H9 (cell line): ENCODE results near the gene FBXL7. TPM values are rescaled to one million over a fixed set of nuclear protein-coding genes. Genes with fewer than 3 reads are reported as not detected.

Source experiments
- DNase-seq: peaks from one replicate; pipeline ENCODE4 v3.0.0-alpha.2; 2017
- H2AFZ ChIP-seq: one replicate; pipeline ENCODE4 v1.6.1; 2013; ENCODE audit warnings: mild to moderate bottlenecking, low read length, control low read depth, moderate library complexity
- H2AK5ac ChIP-seq: 2 replicates; pipeline ENCODE4 v1.6.1; 2013; ENCODE audit warnings: low read length, control low read depth, mixed read lengths; ENCODE audit not compliant: insufficient read length
- H2BK120ac ChIP-seq: one replicate; pipeline ENCODE4 v1.6.1; 2013; ENCODE audit warnings: low read depth, mild to moderate bottlenecking, low read length, control low read depth, inconsistent platforms; ENCODE audit not compliant: poor library complexity, severe bottlenecking
- H2BK12ac ChIP-seq: 2 replicates; pipeline ENCODE4 v1.6.1; 2013; ENCODE audit warnings: low read length, control low read depth, mixed read lengths, low read depth; ENCODE audit not compliant: insufficient read length
- H2BK15ac ChIP-seq: 2 replicates; pipeline ENCODE4 v1.6.1; 2013; ENCODE audit warnings: low read depth, low read length, control low read depth
- H2BK20ac ChIP-seq: one replicate; pipeline ENCODE4 v1.6.1; 2013; ENCODE audit warnings: low read depth, mild to moderate bottlenecking, low read length, control low read depth, inconsistent platforms; ENCODE audit not compliant: poor library complexity, severe bottlenecking
- H2BK5ac ChIP-seq: 2 replicates; pipeline ENCODE4 v1.6.1; 2013; ENCODE audit warnings: low read length, control low read depth, mixed read lengths; ENCODE audit not compliant: insufficient read length
- H3K14ac ChIP-seq: 2 replicates; pipeline ENCODE4 v1.6.1; 2013; ENCODE audit warnings: low read length, control low read depth; ENCODE audit not compliant: insufficient read depth
- H3K18ac ChIP-seq: 2 replicates; pipeline ENCODE4 v1.6.1; 2013; ENCODE audit warnings: low read depth, mild to moderate bottlenecking, mixed read lengths, low read length, control low read depth; ENCODE audit not compliant: insufficient read length
- H3K23ac ChIP-seq: 2 replicates; pipeline ENCODE4 v1.6.1; 2013; ENCODE audit warnings: low read length, control low read depth, mixed read lengths, low read depth; ENCODE audit not compliant: insufficient read length
- H3K23me2 ChIP-seq: 2 replicates; pipeline ENCODE4 v1.6.1; 2013; ENCODE audit warnings: low read depth, mild to moderate bottlenecking, mixed read lengths, low read length, control low read depth; ENCODE audit not compliant: insufficient read length, poor library complexity, severe bottlenecking
- H3K27ac ChIP-seq: 2 replicates; pipeline ENCODE4 v1.5.1; 2013; ENCODE audit warnings: low read length, control low read depth, mixed read lengths, low read depth; ENCODE audit not compliant: insufficient read length
- H3K27me3 ChIP-seq: 2 replicates; pipeline ENCODE4 v1.6.1; 2013; ENCODE audit warnings: low read length, control low read depth, inconsistent platforms; ENCODE audit not compliant: insufficient read depth
- H3K4ac ChIP-seq: 2 replicates; pipeline ENCODE4 v1.6.1; 2013; ENCODE audit warnings: low read depth, mild to moderate bottlenecking, control low read depth, inconsistent platforms, low read length, moderate library complexity
- H3K4me1 ChIP-seq: 2 replicates; pipeline ENCODE4 v1.6.1; 2013; ENCODE audit warnings: low read length, control low read depth, inconsistent platforms; ENCODE audit not compliant: insufficient read depth
- H3K4me2 ChIP-seq: 2 replicates; pipeline ENCODE4 v1.6.1; 2013; ENCODE audit warnings: low read length, control low read depth, mixed read lengths; ENCODE audit not compliant: insufficient read length, insufficient read depth
- H3K56ac ChIP-seq: 2 replicates; pipeline ENCODE4 v1.6.1; 2013; ENCODE audit warnings: low read depth, mild to moderate bottlenecking, mixed read lengths, low read length, control low read depth; ENCODE audit not compliant: insufficient read length
- H3K79me1 ChIP-seq: 2 replicates; pipeline ENCODE4 v1.6.1; 2013; ENCODE audit warnings: low read depth, mild to moderate bottlenecking, moderate library complexity, low read length, control low read depth, inconsistent platforms; ENCODE audit not compliant: insufficient read depth, poor library complexity, severe bottlenecking
- H3K79me2 ChIP-seq: 2 replicates; pipeline ENCODE4 v1.6.1; 2013; ENCODE audit warnings: low read length, control low read depth, inconsistent platforms; ENCODE audit not compliant: insufficient read depth
- H3K9ac ChIP-seq: 2 replicates; pipeline ENCODE4 v1.6.1; 2013; ENCODE audit warnings: low read length, control low read depth, mixed read lengths; ENCODE audit not compliant: insufficient read length; ENCODE audit errors: extremely low read depth
- H3K9me3 ChIP-seq: one replicate; pipeline ENCODE4 v1.6.1; 2013; ENCODE audit warnings: low read depth, low read length, inconsistent platforms; ENCODE audit not compliant: control insufficient read depth
- H3T11ph ChIP-seq: one replicate; pipeline ENCODE4 v1.6.1; 2013; ENCODE audit warnings: mild to moderate bottlenecking, low read length, control low read depth, inconsistent platforms
- H4K20me1 ChIP-seq: one replicate; pipeline ENCODE4 v1.6.1; 2013; ENCODE audit not compliant: control insufficient read depth, insufficient read length, insufficient read depth
- H4K5ac ChIP-seq: 2 replicates; pipeline ENCODE4 v1.6.1; 2013; ENCODE audit warnings: low read depth, mild to moderate bottlenecking, mixed read lengths, low read length, control low read depth; ENCODE audit not compliant: insufficient read length
- H4K8ac ChIP-seq: replicated peaks from 2 replicates; pipeline ENCODE4 v1.6.1; 2013; ENCODE audit warnings: low read length, control low read depth, mixed read lengths, low read depth; ENCODE audit not compliant: insufficient read length
- H4K91ac ChIP-seq: 2 replicates; pipeline ENCODE4 v1.6.1; 2013; ENCODE audit warnings: low read depth, mild to moderate bottlenecking, moderate library complexity, mixed read lengths, low read length, control low read depth; ENCODE audit not compliant: insufficient read length
- H3K27ac Mint-ChIP-seq, 3 experiments: 2 replicates in 2 of 3; 3 replicates in 1 of 3; pipeline ENCODE4 v1.8.0; 2020 to 2021; ENCODE audit warnings: mixed read lengths in 3 of 3, mild to moderate bottlenecking in 1 of 3, moderate library complexity in 1 of 3
- H3K27me3 Mint-ChIP-seq: 2 replicates; pipeline ENCODE4 v1.8.0; 2021; ENCODE audit warnings: low read depth, mild to moderate bottlenecking, moderate library complexity, mixed read lengths
- H3K36me3 Mint-ChIP-seq, 3 experiments: 2 replicates in 2 of 3; 3 replicates in 1 of 3; pipeline ENCODE4 v1.8.0; 2020 to 2021; ENCODE audit warnings: low read depth in 3 of 3, mixed read lengths in 3 of 3; ENCODE audit not compliant: insufficient read depth in 1 of 3
- H3K4me1 Mint-ChIP-seq, 2 experiments: 2 replicates each; pipeline ENCODE4 v1.8.0; 2020; ENCODE audit warnings: mixed read lengths in 2 of 2
- H3K4me3 Mint-ChIP-seq, 2 experiments: 2 replicates in 1 of 2; 3 replicates in 1 of 2; pipeline ENCODE4 v1.8.0; 2020 to 2021; ENCODE audit warnings: mild to moderate bottlenecking in 2 of 2, mixed read lengths in 2 of 2, moderate library complexity in 1 of 2
- H3K9me3 Mint-ChIP-seq, 2 experiments: 2 replicates in 1 of 2; 3 replicates in 1 of 2; pipeline ENCODE4 v1.8.0; 2020; ENCODE audit warnings: mild to moderate bottlenecking in 2 of 2, mixed read lengths in 2 of 2, moderate library complexity in 1 of 2
- WGBS: extraction: QIAGEN DNeasy Blood & Tissue Kit; methylation state at CpG from one replicate; pipeline ENCODE4 v1.1.7; 2013; ENCODE audit warnings: missing lambda C conversion rate, low lambda C conversion rate, mixed read lengths; ENCODE audit not compliant: insufficient read length; ENCODE audit errors: extremely low coverage; 5-methylcytosine and 5-hydroxymethylcytosine counted together
- total RNA-seq: library from RNA; stranded (reverse); gene quantifications from 2 replicates; pipeline ENCODE4 v1.2.1, GENCODE V29; 2021
- TF ChIP-seq, protein P1 (sequence below): fragments of 200-600 bp; sonication (generic); conservative IDR thresholded peaks from 3 replicates; pipeline ENCODE4 v1.8.0; 2021; ENCODE audit warnings: antibody characterized with exemption, mild to moderate bottlenecking

The FBXL7 gene
- total RNA-seq, 1 experiment from 2014 or later, result 14.6 TPM

DNA sequence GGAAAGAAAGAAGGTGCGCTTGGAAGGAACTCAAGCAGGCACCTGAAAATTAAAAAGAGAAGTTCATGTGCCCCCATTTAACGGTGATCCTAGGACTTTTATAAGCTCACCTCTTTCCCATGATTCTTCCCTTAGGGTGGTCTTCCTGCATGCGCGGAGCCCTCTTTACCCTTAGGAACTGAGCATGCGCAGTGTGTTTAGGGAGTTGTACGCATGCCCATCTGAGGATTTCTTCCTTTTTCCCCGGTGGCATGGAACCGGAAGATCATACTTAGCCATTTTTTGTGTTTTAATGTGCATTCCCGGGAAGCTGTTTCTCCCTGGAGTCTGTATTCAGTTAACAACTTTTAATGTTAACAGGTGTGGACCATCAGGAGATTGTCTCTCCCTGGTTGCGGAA lies 119.0 kb downstream of the FBXL7 start:
- no peak overlapping the region for H3K27ac Mint-ChIP-seq
- Histone ChIP-seq H2BK120ac (no peak overlapping the region), H3K27me3 (no peaks in the 10 kb centered on the region), H3K27ac (no peak overlapping the region), H3K9ac (no peak overlapping the region), H3K4ac (no peak overlapping the region), H3K18ac (no peak overlapping the region), H3K4me2 (no peak overlapping the region), H2AFZ (no peak overlapping the region), H3K9me3 (no peaks in the 10 kb centered on the region), H3K23ac (no peak overlapping the region), H2AK5ac (no peak overlapping the region), H2BK12ac (no peak overlapping the region), H4K8ac (no peak overlapping the region), H4K20me1 (no peaks in the 10 kb centered on the region), H2BK15ac (no peak overlapping the region), H4K91ac (no peak overlapping the region), H3K56ac (no peak overlapping the region), H3K4me1 (no peaks in the 10 kb centered on the region), H3T11ph (no peak overlapping the region), H3K79me2 (no peaks in the 10 kb centered on the region), H3K23me2 (no peaks in the 10 kb centered on the region), H3K79me1 (peaks cover 2% of the 10 kb centered on the region), H2BK5ac (no peak overlapping the region), H4K5ac (no peak overlapping the region), H3K14ac (no peak overlapping the region), H2BK20ac (no peak overlapping the region)
- no peak overlapping the region for H3K4me3 Mint-ChIP-seq
- no CpG with 5 or more reads among the region's 10 CpGs for WGBS
- no peaks in the 10 kb centered on the region for H3K27me3 Mint-ChIP-seq
- DNase-seq, result no peak
- H3K36me3 Mint-ChIP-seq, result peaks cover 0 to 4% (median 0%) of the 10 kb centered on the region in 3 experiments; a peak in 1 of 7 replicates
- peaks cover 3 to 4% of the 10 kb centered on the region in 2 experiments; a peak in 2 of 4 replicates for H3K4me1 Mint-ChIP-seq
- TF ChIP-seq, protein P1, sequence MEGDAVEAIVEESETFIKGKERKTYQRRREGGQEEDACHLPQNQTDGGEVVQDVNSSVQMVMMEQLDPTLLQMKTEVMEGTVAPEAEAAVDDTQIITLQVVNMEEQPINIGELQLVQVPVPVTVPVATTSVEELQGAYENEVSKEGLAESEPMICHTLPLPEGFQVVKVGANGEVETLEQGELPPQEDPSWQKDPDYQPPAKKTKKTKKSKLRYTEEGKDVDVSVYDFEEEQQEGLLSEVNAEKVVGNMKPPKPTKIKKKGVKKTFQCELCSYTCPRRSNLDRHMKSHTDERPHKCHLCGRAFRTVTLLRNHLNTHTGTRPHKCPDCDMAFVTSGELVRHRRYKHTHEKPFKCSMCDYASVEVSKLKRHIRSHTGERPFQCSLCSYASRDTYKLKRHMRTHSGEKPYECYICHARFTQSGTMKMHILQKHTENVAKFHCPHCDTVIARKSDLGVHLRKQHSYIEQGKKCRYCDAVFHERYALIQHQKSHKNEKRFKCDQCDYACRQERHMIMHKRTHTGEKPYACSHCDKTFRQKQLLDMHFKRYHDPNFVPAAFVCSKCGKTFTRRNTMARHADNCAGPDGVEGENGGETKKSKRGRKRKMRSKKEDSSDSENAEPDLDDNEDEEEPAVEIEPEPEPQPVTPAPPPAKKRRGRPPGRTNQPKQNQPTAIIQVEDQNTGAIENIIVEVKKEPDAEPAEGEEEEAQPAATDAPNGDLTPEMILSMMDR, result no peak
- H3K9me3 Mint-ChIP-seq, result no peaks in the 10 kb centered on the region
